HCT116 (cell line): ENCODE results near the gene HDAC7.

ENCODE experiments used
- CBX3 ChIP-seq: IDR thresholded peaks from 2 replicates; pipeline ENCODE4 v1.6.1; 2012; ENCODE audit warnings: low read depth
- CTCF ChIP-seq, 3 experiments: fragments of 200-600 bp in 1 of 3; sonication (generic) in 1 of 3; IDR thresholded peaks in 2 of 3; conservative IDR thresholded peaks in 1 of 3; 2 replicates each; pipeline ENCODE4 v1.5.1; 2012 to 2017; ENCODE audit warnings: low read depth in 2 of 3, low read length in 2 of 3, antibody characterized with exemption in 1 of 3, borderline replicate concordance in 1 of 3, control low read depth in 1 of 3, mild to moderate bottlenecking in 1 of 3, mixed read lengths in 1 of 3, mixed run types in 1 of 3, moderate library complexity in 1 of 3; ENCODE audit not compliant: insufficient read depth in 1 of 3
- EZH2 ChIP-seq: fragments of 200-600 bp; sonication (generic); IDR thresholded peaks from 2 replicates; pipeline ENCODE4 v1.6.1; 2017; ENCODE audit warnings: antibody characterized with exemption, mixed run types
- EZH2phosphoT487 ChIP-seq: fragments of 200-600 bp; IDR thresholded peaks from 2 replicates; pipeline ENCODE4 v1.6.1; 2018; ENCODE audit warnings: antibody characterized with exemption, borderline replicate concordance
- MAX ChIP-seq: IDR thresholded peaks from 2 replicates; pipeline ENCODE4 v1.6.1; 2012
- POLR2A ChIP-seq: IDR thresholded peaks from 2 replicates; pipeline ENCODE4 v1.7.0; 2011; ENCODE audit warnings: borderline replicate concordance; ENCODE audit not compliant: insufficient read depth, insufficient read length; ENCODE audit errors: extremely low read depth
- RAD21 ChIP-seq: IDR thresholded peaks from 2 replicates; pipeline ENCODE4 v1.6.1; 2012; ENCODE audit warnings: low read depth, mild to moderate bottlenecking
- REST ChIP-seq: IDR thresholded peaks from 2 replicates; pipeline ENCODE4 v1.6.1; 2012; ENCODE audit warnings: low read depth
- SIN3A ChIP-seq: IDR thresholded peaks from 2 replicates; pipeline ENCODE4 v1.6.1; 2012; ENCODE audit warnings: low read depth
- SRF ChIP-seq: IDR thresholded peaks from 2 replicates; pipeline ENCODE4 v1.6.1; 2012; ENCODE audit warnings: low read depth
- YY1 ChIP-seq: IDR thresholded peaks from 2 replicates; pipeline ENCODE4 v1.6.1; 2011; ENCODE audit warnings: low read length, low read depth, moderate library complexity, mild to moderate bottlenecking; ENCODE audit not compliant: insufficient replicate concordance; ENCODE audit errors: extremely low read depth

- TF ChIP-seq CTCF (IDR thresholded peaks at IDR 0.05 in 2 of 3, conservative IDR thresholded peaks at IDR 0.05 in 1 of 3; ENCODE audit: borderline replicate concordance in 1 of 3, insufficient read depth in 1 of 3, low read depth in 2 of 3, low read length in 2 of 3): no peak
- TF ChIP-seq POLR2A: no peak
- no peak for TF ChIP-seq EZH2
- TF ChIP-seq EZH2phosphoT487: no peak
- no peak for TF ChIP-seq REST
- TF ChIP-seq MAX: no peak
- no peak for TF ChIP-seq SRF
- TF ChIP-seq SIN3A: no peak
- TF ChIP-seq CBX3: no peak
- no peak for TF ChIP-seq RAD21
- no peak for TF ChIP-seq YY1
Observed at GRCh38 chr12:47750229-47750798, 69.4 kb downstream of the HDAC7 start.
